Astrocyte of the cerebellum (primary cell): ENCODE data around the gene KCNIP4.

Source experiments
- DNase-seq: peaks from one replicate; pipeline ENCODE4 v3.0.0-alpha.2; 2011; ENCODE audit warnings: low read depth
- H3K4me3 ChIP-seq: 2 replicates; pipeline ENCODE4 v1.5.1; 2011; ENCODE audit warnings: mild to moderate bottlenecking, low read depth, low read length, moderate library complexity
- in situ Hi-C: cut with HindIII; loops from 2 replicates; pipeline ENCODE4 v1.10.0; 2017; ENCODE audit warnings: low sequenced_read_pairs
- TF ChIP-seq, protein P1 (sequence below): IDR thresholded peaks from 2 replicates; pipeline ENCODE4 v1.5.1; 2012; ENCODE audit warnings: low read length, low read depth, moderate library complexity, mild to moderate bottlenecking; ENCODE audit errors: missing control alignments

The KCNIP4 gene

DNA sequence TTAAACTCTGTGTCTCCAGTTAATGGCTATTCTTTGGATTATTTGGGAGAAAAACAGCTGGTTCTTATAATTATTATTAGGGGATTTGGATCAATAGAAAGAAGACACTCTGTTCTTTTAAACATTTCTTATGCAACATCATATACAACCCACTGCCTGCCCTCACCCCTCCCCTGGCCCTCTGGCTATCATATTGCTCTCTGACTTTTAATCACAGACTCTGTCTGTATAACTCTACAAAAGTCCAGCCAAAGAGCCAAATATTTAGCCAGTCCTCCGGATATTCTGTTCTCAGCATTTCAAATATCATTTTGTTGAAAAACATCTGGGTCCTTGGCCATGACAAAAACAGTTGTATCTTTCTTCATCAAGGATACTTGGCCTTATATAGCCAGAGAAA is 1267.3 kb downstream of the KCNIP4 start:
- TF ChIP-seq, protein P1, sequence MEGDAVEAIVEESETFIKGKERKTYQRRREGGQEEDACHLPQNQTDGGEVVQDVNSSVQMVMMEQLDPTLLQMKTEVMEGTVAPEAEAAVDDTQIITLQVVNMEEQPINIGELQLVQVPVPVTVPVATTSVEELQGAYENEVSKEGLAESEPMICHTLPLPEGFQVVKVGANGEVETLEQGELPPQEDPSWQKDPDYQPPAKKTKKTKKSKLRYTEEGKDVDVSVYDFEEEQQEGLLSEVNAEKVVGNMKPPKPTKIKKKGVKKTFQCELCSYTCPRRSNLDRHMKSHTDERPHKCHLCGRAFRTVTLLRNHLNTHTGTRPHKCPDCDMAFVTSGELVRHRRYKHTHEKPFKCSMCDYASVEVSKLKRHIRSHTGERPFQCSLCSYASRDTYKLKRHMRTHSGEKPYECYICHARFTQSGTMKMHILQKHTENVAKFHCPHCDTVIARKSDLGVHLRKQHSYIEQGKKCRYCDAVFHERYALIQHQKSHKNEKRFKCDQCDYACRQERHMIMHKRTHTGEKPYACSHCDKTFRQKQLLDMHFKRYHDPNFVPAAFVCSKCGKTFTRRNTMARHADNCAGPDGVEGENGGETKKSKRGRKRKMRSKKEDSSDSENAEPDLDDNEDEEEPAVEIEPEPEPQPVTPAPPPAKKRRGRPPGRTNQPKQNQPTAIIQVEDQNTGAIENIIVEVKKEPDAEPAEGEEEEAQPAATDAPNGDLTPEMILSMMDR = no peak
- in situ Hi-C loops = no loop called here
- DNase-seq = no peak
- H3K4me3 ChIP-seq = no peak overlapping the region

DNA sequence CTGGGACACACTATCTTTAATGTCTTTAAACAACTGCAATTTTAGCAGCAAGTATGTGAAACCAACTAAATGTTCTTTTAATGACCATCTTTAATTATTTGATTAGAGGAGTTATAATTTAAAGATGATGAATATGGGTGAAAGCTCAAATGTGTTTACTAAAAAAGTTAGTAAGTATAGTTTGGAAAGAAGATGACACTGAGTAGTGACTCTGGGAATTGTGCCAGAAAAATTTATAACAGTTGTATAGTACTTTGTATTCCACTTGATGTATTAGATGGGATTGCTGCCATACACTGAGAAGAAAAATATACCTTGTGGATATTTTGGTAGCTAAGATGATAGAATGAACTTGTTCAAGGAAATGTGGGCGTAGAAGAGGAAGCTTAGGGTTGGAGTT is 1267.8 kb downstream of the KCNIP4 start:
- TF ChIP-seq, protein P1 = no peak
- no peak overlapping the region for H3K4me3 ChIP-seq
- DNase-seq = no peak
- in situ Hi-C loops = no loop called here

DNA sequence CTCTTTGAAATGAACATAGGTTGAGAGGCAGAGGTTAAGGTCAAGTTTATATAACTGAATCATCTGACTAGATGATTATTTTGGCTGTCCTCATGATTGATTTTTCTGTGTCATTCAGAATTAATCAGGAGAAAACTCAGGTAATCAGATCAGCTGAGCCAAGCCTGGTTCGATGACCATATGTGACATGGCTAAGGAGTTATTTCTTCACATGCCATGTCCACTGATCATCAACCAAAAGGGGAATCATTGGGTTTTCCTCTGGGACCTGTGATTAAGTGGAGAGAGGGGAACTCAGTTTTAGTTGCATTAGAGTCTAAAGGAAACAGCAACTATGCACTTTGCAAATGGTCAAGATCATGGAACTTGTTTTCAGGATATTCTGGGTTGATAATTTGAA is 1268.6 kb downstream of the KCNIP4 start:
- no peak for DNase-seq
- in situ Hi-C loops = no loop called here
- no peak overlapping the region for H3K4me3 ChIP-seq
- TF ChIP-seq, protein P1 = no peak
